KMS-11 (cell line): Measurements from ENCODE around the gene EXOC6B.

ENCODE experiments used
- H2AFZ ChIP-seq: fragments of 200-600 bp; sonication (generic); 2 replicates; pipeline ENCODE4 v1.6.1; 2016; ENCODE audit warnings: antibody characterized with exemption, mixed run types, low read depth
- H3K27ac ChIP-seq: fragments of 200-600 bp; sonication (generic); 2 replicates; pipeline ENCODE4 v1.6.1; 2016; ENCODE audit warnings: mild to moderate bottlenecking, mixed run types
- H3K27me3 ChIP-seq: fragments of 200-600 bp; sonication (generic); 2 replicates; pipeline ENCODE4 v1.6.1; 2017; ENCODE audit warnings: mild to moderate bottlenecking, low read depth, mixed run types, moderate library complexity; ENCODE audit not compliant: insufficient read depth
- H3K36me3 ChIP-seq: fragments of 200-600 bp; sonication (generic); 2 replicates; pipeline ENCODE4 v1.6.1; 2017; ENCODE audit warnings: mild to moderate bottlenecking, mixed run types; ENCODE audit not compliant: insufficient read depth
- H3K4me1 ChIP-seq: fragments of 200-600 bp; sonication (generic); 2 replicates; pipeline ENCODE4 v1.6.1; 2016; ENCODE audit warnings: mild to moderate bottlenecking, low read depth, mixed run types; ENCODE audit not compliant: poor library complexity, severe bottlenecking
- H3K4me2 ChIP-seq: fragments of 200-600 bp; sonication (generic); 2 replicates; pipeline ENCODE4 v1.7.0; 2016; ENCODE audit warnings: mild to moderate bottlenecking, mixed run types
- H3K4me3 ChIP-seq: fragments of 200-600 bp; sonication (generic); IDR thresholded peaks from 2 replicates; pipeline ENCODE4 v1.6.1; 2017; ENCODE audit warnings: low read depth, low read length, mixed read lengths; ENCODE audit not compliant: insufficient read depth
- H3K79me2 ChIP-seq: fragments of 200-600 bp; sonication (generic); 2 replicates; pipeline ENCODE4 v1.6.1; 2016; ENCODE audit warnings: low read depth, mixed run types; ENCODE audit not compliant: insufficient read depth
- H3K9ac ChIP-seq: fragments of 200-600 bp; sonication (generic); 2 replicates; pipeline ENCODE4 v1.6.1; 2016; ENCODE audit warnings: mild to moderate bottlenecking, mixed run types
- H4K20me1 ChIP-seq: fragments of 200-600 bp; sonication (generic); 2 replicates; pipeline ENCODE4 v1.6.1; 2016; ENCODE audit warnings: mild to moderate bottlenecking, mixed run types; ENCODE audit not compliant: insufficient read depth
- CTCF ChIP-seq: fragments of 200-600 bp; sonication (generic); conservative IDR thresholded peaks from 2 replicates; pipeline ENCODE4 v1.6.1; 2017; ENCODE audit warnings: low read depth, mild to moderate bottlenecking, antibody characterized with exemption, low read length, moderate library complexity, mixed read lengths

EXOC6B gene

DNA sequence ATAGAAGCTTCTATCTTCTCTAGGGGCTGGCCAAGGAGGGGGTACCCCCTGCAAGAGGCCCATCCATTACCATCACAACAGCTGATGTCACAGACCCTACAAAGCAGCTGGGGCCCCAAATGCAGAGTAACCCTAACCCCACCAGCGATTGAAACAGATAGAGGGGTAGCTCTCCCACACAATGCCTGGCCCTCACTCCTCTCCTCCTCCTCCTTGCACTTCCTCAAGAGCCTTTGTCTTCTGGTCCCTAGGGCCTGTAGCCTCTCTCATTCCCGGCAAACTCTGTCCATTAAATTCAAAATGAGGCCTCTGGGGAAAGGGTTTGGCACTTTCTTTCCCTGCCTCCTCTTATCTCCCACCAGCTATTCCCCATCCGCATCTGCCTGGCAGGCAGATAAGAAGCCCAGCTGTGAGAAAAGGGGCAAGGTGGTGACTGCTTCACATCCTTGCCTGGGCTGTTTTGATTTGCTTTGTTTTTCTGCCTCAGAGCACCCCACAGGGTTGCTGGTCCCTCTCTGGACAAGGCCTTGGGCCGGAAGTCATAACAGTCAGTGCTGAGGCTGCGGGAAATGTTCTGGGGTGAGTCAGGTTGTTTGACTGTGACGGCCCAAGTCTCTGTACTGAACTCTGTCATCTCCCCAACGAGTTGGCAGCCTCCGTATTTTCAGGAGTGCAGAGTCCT lies 652.1 kb downstream of the EXOC6B start:
- Histone ChIP-seq H3K4me1 (no peaks in the 10 kb centered on the region), H3K27me3 (no peaks in the 10 kb centered on the region), H4K20me1 (no peaks in the 10 kb centered on the region), H3K9ac (no peak overlapping the region), H3K4me3 (no peak overlapping the region), H3K36me3 (no peaks in the 10 kb centered on the region), H3K27ac (no peak overlapping the region), H2AFZ (no peak overlapping the region), H3K4me2 (no peak overlapping the region), H3K79me2 (no peaks in the 10 kb centered on the region)
- no peak for TF ChIP-seq CTCF

DNA sequence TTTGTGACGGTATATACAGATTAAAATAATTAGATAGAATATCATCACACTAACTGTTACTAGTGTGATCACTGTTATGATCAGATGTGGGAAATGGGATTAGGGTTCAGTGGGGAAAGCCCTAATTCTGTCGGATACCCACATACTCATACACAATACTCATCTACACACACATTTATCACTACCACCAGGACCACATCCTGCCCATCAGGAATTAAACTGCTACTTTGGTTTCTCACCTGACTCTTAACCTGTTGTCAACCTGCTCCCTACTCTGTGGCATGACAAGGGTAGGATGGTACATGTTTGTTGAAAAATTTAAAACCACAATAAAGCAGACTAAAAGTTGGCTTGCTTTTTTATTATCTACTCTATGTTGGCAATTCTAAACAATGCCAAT lies 653.4 kb downstream of the EXOC6B start:
- Histone ChIP-seq H3K4me1 (no peaks in the 10 kb centered on the region), H2AFZ (no peak overlapping the region), H3K79me2 (no peaks in the 10 kb centered on the region), H3K27ac (no peak overlapping the region), H3K36me3 (no peaks in the 10 kb centered on the region), H3K27me3 (no peaks in the 10 kb centered on the region), H3K4me3 (no peak overlapping the region), H3K4me2 (no peak overlapping the region), H3K9ac (no peak overlapping the region), H4K20me1 (no peaks in the 10 kb centered on the region)
- TF ChIP-seq CTCF: no peak

DNA sequence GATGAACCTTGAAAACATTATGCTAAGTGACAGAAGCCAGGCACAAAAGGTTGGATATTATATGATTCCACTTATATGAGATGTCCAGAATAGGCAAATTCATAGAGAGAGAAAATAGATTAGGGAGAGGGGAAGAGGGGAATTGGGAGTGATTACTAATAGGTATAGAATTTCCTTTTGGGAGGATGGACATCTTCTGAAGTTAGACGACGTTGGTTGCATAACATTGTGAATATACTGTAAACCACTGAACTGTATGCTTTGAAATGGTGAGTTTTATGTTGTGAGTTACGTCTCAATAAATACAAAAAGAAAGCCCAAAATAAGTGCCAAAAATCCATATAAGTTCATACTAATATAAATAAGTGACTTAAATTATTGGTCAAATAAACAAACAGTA lies 659.6 kb downstream of the EXOC6B start:
- Histone ChIP-seq H3K4me2 (no peak overlapping the region), H2AFZ (no peak overlapping the region), H3K27me3 (no peaks in the 10 kb centered on the region), H3K9ac (no peak overlapping the region), H3K4me3 (no peak overlapping the region), H3K4me1 (no peaks in the 10 kb centered on the region), H4K20me1 (no peaks in the 10 kb centered on the region), H3K79me2 (no peaks in the 10 kb centered on the region), H3K27ac (no peak overlapping the region), H3K36me3 (no peaks in the 10 kb centered on the region)
- no peak for TF ChIP-seq CTCF

DNA sequence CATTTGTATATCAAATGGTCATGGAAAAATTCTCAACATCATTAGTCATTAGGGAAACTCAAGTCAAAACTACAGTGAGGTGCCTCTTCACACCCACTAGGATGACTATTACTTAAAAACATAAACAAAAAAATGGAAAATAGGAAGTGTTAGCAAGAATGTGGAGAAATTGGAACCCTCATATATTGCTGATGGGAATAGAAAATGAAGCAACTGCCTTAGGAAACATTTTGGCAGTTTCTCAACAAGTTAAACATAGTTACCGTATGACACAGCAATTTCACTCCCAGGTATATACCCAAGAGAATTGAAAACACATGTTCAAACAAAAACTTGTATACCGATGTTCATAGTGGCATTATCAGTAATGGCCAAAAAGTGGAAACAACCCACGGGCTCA lies 660.0 kb downstream of the EXOC6B start:
- TF ChIP-seq CTCF: no peak
- H4K20me1 ChIP-seq: no peaks in the 10 kb centered on the region
- no peaks in the 10 kb centered on the region for H3K27me3 ChIP-seq
- no peak overlapping the region for H3K27ac ChIP-seq
- no peak overlapping the region for H2AFZ ChIP-seq
- H3K9ac ChIP-seq: no peak overlapping the region
- no peak overlapping the region for H3K4me2 ChIP-seq
- no peaks in the 10 kb centered on the region for H3K36me3 ChIP-seq
- no peak overlapping the region for H3K4me3 ChIP-seq
- H3K4me1 ChIP-seq: no peaks in the 10 kb centered on the region
- H3K79me2 ChIP-seq: no peaks in the 10 kb centered on the region
